Activated gamma-delta T cell treated with anti-CD3 and anti-CD28 coated beads, Interleukin-2, amount 50 U/mL, for 16 hours (primary cell): ENCODE results near the gene PF4V1.

Source experiments
- DNase-seq: peaks from one replicate; pipeline ENCODE4 v3.0.0-alpha.2; 2020; ENCODE audit warnings: low read depth

PF4V1 gene, protein sequence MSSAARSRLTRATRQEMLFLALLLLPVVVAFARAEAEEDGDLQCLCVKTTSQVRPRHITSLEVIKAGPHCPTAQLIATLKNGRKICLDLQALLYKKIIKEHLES

GRCh38 chr4:73853246-73853704 lies at the start of gene PF4V1:
Gene PF4V1, plus strand, starts transcription at chr4:73853296. Its CDS starts 67 bp downstream, at chr4:73853363.
- DNase-seq, result no peak

GRCh38 chr4:73810191-73810590 lies 42.9 kb upstream of the PF4V1 start:
- no peak for DNase-seq

GRCh38 chr4:73811841-73812240 lies 41.3 kb upstream of the PF4V1 start:
- no peak for DNase-seq

GRCh38 chr4:73814679-73815078 lies 38.4 kb upstream of the PF4V1 start:
- no peak for DNase-seq

DNA sequence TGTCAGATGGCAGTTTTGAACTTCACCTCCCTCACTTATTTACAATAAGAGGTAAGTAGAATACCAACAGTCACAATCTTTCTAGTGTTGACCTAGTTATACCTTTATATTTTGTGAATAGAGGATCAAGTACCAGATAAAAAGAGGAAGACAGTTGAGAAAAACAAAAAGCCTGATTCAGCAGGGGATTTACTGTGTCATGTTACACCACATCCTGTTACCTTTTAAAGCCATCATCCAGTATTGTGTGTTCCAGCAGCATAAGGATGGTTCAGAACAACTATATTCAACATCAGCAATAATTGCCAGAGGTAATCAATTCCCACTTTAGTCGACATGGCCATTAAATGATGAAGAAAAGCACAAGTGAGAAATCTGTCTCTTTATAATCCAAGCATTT lies 38.0 kb upstream of the PF4V1 start:
- no peak for DNase-seq

GRCh38 chr4:73816814-73817213 lies 36.3 kb upstream of the PF4V1 start:
- no peak for DNase-seq

- DNase-seq, result no peak
Measured at GRCh38 chr4:73817341-73817740, 35.8 kb upstream of the PF4V1 start.

DNA sequence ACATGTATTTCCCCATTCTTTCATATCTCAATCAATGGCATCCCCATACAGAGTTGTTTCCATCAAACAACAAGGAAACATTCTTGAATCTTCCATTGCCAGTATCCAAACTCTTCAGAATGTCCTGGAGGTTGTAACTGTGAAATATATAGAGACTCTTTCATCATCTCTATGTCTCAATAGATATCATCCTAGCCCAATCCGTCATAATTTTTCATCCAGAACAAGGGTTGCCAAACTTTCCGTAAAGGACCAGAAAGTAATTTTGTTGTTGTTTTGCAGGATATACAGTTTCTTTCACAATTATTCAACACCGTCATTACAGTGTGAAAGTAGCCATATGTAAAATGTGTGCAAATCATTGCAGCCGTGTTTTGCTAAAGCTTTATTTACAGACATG lies 31.8 kb upstream of the PF4V1 start:
- no peak for DNase-seq

- DNase-seq, result no peak
Measured at GRCh38 chr4:73822389-73822788, 30.7 kb upstream of the PF4V1 start.

DNA sequence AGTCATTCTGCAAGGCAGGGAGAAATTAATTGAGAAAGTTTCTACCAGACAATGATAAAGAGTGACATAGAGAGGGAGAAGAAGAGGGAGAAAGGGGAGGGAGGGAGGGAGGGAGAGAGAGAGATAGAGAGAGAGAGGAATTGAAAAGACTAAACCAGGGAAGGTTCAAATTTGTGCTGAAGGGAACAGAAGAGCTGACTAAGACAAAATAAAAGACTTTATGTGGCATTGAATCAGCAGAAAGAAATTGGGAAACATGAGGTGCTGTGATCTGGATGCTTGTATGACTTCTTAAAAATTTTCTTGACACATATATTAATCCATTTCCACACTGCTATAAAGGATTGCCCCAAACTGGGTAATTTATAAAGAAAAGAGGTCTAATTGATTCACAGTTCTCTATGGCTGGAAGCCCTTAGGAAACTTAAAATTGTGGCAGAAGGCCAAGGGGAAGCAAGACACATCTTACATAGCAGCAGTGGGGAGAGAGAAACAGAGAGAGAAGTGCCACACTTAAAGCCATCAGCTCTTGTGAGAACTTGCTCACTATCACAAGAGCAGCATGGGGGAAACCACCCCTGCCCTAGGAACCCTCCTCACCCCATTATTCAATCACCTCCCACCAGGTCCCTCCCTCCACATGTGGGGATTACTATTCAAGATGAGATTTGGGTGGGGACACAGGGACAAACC lies 30.1 kb upstream of the PF4V1 start:
- DNase-seq, result no peak

GRCh38 chr4:73823760-73824159 lies 29.3 kb upstream of the PF4V1 start:
- no peak for DNase-seq

- DNase-seq, result no peak
Measured at GRCh38 chr4:73828956-73829355, 24.1 kb upstream of the PF4V1 start.

- no peak for DNase-seq
Measured at GRCh38 chr4:73831569-73831968, 21.5 kb upstream of the PF4V1 start.

- no peak for DNase-seq
Measured at GRCh38 chr4:73832651-73833237, 20.4 kb upstream of the PF4V1 start.

DNA sequence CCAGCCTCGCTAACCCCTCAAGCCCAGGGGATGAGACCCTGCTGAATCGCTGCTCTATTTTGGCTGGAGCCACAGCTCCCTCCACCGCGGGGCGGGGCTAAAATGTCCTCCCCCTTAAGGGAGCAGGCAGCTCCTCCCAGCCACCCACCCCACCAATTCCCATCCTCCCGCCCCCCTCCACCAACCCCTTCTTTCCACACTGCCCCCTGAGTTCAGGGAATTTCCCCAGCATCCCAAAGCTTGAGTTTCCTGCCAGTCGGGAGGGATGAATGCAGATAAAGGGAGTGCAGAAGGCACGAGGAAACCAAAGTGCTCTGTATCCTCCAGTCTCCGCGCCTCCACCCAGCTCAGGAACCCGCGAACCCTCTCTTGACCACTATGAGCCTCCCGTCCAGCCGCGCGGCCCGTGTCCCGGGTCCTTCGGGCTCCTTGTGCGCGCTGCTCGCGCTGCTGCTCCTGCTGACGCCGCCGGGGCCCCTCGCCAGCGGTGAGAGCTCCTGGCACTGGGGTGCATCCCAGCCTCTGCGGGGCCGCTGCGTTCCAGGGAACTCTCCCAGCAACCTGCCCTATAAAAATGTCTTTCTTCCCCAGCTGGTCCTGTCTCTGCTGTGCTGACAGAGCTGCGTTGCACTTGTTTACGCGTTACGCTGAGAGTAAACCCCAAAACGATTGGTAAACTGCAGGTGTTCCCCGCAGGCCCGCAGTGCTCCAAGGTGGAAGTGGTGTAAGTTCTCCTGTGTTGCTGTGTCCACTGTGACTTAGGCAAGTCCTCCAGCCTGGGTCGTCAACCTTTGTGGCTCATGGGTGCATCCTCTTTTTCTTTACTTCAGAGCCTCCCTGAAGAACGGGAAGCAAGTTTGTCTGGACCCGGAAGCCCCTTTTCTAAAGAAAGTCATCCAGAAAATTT lies 16.5 kb upstream of the PF4V1 start, which contains the start of gene CXCL6:
CXCL6 (plus strand) TSS at position 306 of the 907 bp plus-strand sequence; CDS start at position 379, 73 bp downstream.
- DNase-seq, result no peak

GRCh38 chr4:73839071-73839470 lies 14.0 kb upstream of the PF4V1 start:
- no peak for DNase-seq

DNA sequence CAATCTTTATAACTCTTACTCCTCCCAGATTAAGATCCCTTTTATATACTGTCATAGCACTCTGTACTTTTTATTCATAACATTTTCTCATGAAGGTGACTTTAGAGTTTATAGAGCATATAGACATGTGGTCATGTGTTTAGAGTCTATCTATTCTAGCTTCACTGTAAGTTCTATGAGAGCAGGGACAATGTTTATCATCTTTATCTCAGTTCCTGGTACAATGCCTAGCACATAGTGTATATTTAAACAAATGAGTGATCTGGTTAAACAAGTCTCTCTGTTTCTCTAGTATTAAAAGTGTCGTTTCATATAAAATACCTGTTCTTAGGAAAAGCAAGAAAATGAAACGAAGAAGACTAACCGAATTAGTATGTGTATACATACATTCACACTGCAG lies 13.4 kb upstream of the PF4V1 start:
- no peak for DNase-seq

DNA sequence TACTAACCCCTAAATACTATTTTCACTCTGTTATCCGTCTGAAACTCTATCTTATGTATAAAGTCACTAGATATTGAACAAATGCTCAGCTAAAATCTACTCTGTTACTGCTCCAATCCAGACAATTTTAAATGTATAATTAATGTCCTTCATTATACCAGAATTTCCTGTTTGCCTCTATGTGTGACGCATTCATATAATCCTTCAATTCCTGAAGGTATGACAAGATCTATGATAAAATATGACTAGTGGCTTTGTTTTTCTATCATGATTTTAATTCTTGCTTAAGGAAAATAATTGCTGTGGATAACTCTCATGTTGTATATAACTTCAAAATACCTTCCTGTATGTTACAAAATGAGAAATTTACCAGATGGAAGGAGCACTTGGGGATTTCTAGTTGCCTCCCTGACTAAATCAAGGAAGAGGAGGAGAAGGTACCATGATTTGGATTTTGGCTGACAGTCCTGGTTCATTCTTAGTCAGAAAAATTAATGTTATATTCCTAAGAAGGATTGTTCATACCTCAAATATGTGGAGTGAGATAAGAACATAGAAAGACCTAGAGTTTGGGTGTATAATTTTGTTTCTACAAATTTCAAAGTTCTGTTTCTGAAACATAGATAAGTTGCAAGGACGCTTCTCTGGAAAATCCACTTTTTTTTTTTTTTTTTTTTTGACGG lies 11.7 kb upstream of the PF4V1 start:
- DNase-seq, result no peak

DNA sequence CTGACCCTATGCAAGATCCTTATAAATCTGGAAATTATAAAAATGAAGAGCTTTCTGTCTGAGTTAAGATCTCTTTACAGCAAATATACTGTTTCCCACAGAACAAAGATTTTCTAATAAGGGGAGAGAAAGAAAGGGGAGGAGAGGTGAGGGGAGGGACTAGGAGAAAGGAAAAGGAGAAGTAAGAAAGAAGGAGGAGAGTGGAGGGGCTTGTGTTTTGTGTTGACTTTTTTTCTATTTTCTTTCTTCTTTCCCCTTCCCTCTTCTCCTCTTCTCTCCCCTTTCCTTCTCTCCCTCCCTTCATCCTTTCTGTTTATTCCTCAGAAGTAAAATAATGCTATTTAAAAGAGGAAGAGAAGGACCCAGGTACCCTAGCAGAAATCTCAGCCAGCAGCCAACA lies 10.4 kb upstream of the PF4V1 start:
- DNase-seq, result no peak

DNA sequence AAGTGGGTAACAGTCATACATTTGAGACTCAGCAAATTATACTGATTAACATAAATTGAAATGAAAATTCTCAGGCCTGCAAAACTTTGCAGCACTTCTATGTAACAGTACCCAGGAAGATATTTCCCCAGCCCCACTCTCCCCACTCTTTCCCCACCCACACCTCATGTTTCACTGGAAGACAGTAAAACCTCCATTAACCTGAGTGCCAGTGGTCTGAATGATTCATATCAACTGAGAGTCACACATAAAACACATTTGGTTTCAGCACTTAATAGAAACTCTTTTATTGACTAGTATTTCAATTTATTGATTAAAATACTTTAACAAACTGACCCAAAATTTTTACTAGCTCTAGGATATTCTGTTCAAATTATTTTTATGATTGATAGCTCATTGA lies 9.7 kb upstream of the PF4V1 start:
- DNase-seq, result no peak

- no peak for DNase-seq
Measured at GRCh38 chr4:73844345-73844744, 8.8 kb upstream of the PF4V1 start.

DNA sequence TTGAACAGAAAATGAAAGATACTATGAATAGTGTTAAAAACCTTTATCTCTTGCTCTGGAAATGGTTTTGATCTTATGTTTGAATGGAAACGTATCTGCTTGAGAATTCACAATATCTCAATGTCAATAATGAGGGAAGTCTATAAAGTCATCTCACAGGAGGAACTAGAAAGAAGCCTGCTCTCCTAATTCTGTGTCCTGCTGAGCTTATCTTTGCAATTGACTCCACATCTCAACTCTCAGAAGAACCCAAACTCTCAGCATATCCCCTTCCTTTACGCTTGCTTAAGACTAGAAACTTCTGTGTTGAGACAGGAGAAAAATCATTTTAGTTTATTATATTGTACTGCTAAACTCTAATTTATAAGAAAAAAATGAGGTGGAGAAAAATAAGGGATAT lies 8.3 kb upstream of the PF4V1 start:
- no peak for DNase-seq
